ENCODE data around the gene TRAPPC3L.

The TRAPPC3L gene

GRCh38 chr6:116545651-116546050, at the start of gene TRAPPC3L:
TRAPPC3L (minus strand) TSS chr6:116545684; CDS start chr6:116545514, 170 bp downstream.
- DNase-seq, result no peak

- DNase-seq, result no peak
Measured at GRCh38 chr6:116595247-116595646, 49.8 kb upstream of the TRAPPC3L start.

DNA sequence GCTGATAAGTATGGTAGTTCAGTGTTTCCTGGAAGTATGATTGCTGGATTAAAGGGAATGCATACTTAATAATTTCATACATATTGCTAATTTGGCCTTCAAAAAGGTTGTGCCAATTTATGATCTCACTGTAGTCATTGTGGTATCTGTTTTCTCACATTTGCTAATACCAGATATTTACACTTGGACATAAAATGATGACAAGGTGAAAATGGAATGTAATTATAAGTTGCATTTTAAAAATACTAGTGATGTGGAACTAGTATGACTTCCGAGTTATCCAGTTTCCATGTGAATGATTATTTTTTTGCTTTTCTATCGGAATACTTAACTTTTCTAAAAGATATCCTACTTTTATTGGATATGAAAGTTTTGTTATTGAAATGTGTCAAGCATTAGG, 41.3 kb upstream of the TRAPPC3L start:
- no peak for DNase-seq

DNA sequence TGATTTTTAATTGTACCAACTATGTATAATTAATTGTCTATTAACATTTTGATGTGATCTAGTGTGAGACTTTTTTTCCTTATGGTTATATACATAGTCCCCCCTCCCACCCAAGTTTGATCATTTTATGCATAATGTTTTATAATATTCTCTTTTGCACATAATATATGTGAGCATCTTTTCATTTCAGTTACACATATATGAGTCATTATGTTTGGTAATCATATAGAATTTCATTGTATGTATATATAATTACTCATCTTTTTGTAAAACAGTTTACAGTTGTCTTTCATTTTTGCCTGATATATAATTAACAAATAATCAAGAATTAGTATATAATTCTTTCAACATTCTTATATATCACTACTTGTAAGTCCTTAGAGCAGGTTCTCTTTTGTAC, 40.8 kb upstream of the TRAPPC3L start:
- DNase-seq, result no peak

DNA sequence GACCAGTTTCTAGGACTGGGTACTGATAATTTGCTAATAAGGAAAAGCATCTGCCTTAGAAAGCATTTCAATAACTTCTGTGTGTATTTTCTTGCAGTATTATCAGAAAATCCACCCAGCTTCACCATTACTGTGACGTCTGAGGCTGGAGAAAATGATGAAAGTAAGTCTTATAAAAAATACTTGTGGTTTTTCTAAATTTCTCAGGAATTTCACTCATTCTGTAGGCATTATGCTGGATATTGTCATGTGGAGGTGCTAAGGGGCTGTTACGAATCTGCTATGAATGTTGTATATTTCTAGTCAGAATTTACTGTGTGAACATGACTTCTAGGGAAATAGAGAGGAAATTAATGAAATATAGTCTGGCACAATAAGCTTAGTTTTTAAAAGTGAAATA, 34.7 kb upstream of the TRAPPC3L start:
- no peak for DNase-seq

GRCh38 chr6:116579143-116579542, 33.7 kb upstream of the TRAPPC3L start:
- no peak for DNase-seq

GRCh38 chr6:116578335-116578734, 32.9 kb upstream of the TRAPPC3L start:
- DNase-seq, result no peak

GRCh38 chr6:116577486-116577885, 32.0 kb upstream of the TRAPPC3L start:
- DNase-seq, result no peak

DNA sequence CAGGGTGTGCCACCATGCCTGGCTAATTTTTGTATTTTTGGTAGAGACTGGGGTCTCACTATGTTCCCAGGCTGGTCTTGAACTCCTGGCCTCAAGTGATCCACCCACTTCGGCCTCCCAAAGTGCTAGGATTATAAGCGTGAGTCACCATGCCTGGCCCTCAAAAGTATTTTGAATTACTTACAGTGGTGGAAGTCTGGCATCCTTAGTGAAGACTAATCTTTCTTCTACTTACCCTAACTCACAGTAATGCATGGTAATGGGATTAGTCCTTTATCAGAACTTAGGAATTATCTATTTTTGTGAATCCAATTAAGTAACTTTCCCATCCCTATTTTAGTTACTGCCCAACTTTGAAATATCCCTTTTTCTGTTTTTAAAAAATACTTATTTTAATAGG, 29.7 kb upstream of the TRAPPC3L start:
- no peak for DNase-seq

- DNase-seq, result no peak
Measured at GRCh38 chr6:116572162-116572561, 26.7 kb upstream of the TRAPPC3L start.

DNA sequence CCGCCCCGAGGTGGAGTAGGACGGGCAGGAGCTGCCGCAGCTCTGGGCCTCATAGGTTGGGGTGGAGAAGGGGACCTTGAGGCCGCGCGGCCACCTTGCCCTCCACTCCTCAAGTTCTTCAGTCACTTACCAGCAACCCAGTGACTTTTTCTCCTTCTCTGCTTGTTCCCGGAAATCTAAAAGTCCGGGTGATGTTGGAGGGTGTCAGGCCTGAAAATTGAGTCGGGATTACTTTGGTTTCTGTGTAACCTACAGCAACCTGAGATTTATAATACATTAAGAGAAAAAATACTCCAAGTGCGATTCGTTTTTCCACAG, 26.2 kb upstream of the TRAPPC3L start:
- DNase-seq, result no peak

- DNase-seq, result peak; percentile 88
Measured at GRCh38 chr6:116570856-116571682, 25.6 kb upstream of the TRAPPC3L start, which contains the start of gene RWDD1. RWDD1 (plus strand) TSS chr6:116571504; CDS start chr6:116571583, 79 bp downstream.

- no peak for DNase-seq
Measured at GRCh38 chr6:116568821-116569755, 23.6 kb upstream of the TRAPPC3L start.

DNA sequence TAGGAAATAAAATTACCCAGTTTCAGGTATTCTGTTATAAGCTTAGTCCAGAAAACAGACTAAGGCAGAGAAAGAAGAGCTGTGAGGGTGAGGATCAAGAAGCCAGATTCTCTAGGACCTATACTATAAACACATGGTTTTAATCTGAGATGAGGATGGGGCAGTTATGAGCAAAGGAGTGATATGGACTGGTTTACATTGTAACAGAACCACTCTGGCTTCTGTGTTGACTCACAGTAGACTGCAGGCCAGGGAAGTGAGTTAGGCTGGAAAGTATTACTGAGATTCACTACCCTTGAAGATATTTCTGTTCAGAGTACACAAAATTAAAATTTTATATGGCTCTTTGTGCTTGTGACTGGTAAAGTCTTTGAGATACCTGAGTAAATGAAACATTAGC, 22.6 kb upstream of the TRAPPC3L start:
- no peak for DNase-seq

DNA sequence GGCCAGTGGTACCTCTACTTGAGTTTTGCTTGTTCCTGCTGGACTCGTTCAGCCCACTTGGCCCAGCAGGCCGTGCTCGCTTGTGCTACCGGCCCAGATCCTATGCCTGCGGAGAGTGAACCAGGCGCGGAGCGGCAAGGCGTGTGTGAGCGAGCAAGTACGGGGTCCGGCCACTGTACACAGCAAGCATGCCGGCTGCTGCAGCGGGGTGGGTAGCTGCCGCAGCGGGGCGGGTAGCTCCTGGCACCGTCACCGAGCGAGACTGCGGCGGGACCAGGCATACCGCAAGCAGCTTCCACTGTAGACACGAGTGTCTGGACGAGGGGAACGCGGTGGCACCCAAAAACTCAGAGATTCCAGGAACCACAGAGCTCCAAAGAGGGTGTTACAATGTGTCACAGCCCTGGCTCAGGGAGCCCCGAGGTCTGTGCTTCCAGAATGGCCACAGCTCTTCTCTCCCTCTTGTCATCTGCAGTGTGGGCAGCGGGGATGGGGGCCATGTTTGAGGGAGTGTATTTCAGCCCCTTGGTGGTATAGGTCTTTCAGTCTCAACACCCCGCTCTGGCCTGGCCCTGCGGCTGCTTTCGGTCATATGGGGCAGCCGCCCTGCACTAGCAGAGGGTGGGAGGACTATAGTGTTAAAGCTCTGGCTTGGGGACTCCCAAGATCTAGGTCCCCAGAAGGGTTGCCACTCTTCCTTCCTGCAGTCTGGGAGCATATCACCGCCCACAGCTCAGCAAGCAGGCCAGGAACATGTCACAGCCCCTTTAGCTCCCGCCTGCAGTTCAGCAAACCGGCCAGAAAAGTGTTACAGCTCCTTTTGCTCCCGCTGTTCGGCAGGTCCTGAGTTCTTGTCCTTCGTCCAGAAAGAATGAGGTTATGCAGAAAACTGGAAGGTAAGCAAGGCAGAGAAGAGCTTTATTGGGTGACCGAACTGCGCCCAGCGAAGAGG, 19.7 kb upstream of the TRAPPC3L start:
- no peak for DNase-seq

DNA sequence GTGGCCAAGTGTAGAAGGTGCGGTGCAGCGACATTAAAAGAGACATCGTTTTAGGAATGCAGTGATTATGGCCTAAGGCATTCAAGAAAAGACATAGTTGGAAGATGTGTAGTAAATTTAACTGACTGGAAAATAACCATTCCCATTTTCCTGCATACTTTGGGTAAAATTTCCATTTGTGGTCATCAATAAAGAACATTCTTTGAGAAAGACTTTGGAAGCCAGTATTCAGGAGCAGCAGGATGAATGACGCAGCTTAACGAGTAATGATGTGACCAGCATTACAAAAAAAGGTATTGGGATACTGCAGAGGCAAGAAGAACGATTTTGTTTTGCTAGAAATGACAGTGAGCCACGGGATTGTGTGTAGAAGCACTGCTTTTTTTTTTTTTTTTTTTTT, 18.8 kb upstream of the TRAPPC3L start:
- no peak for DNase-seq

GRCh38 chr6:116563830-116564229, 18.3 kb upstream of the TRAPPC3L start:
- DNase-seq, result no peak

GRCh38 chr6:116562614-116563013, 17.1 kb upstream of the TRAPPC3L start:
- no peak for DNase-seq

DNA sequence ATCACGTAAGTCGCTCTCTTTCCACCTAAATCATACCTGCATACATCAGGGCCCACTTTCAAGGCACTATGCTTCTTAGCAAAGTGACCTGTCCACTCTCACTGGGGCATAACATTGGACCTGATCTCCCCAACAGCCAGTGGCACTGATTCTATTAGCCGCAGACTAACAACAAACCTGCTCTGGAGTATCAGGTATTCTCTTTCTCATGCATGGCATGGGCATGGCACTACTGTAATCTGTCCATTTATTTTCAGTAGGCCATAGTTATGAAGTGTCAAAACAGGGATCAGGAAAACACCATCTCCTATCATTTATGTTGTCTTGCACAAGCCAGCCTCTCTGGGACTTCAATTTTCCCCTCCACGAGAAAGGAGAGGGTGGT, 16.5 kb upstream of the TRAPPC3L start:
- no peak for DNase-seq

GRCh38 chr6:116561377-116562018, 16.0 kb upstream of the TRAPPC3L start:
- DNase-seq, result peak; percentile 32

DNA sequence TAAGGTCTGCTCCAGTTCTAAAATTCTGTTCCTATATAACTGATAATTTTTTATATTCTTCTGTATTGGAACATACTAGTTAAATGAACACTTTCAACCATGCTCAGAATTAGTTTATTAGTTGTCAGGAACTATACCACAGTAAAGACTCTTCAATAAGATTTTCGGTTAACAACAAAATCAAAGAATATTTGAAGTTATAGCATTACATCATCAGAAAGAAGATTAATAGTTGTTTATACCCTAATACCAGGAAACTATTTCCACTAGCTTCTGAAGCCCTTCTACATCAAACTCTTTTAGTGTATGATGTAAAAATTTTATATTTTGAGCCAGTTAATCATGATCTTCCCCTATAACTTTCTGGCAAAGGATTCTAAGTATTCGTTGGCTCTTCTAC, 14.6 kb upstream of the TRAPPC3L start:
- DNase-seq, result no peak

GRCh38 chr6:116557893-116558292, 12.4 kb upstream of the TRAPPC3L start:
- no peak for DNase-seq

Data from NCI-H1436 treated with DMSO at 0.1 percent for 48 hours (cell line).